Right atrium auricular region (tissue), 2 donors: Measurements from ENCODE around the gene DNTT. TPM values are rescaled to one million over a fixed set of nuclear protein-coding genes. Genes with fewer than 3 reads are reported as not detected.

Experiments used
- DNase-seq: peaks from one replicate; pipeline ENCODE4 v3.0.0-alpha.2; 2019; ENCODE audit warnings: low spot score
- H3K27ac ChIP-seq, 2 donors: fragments of 200-600 bp; sonication (generic); 1 replicate in 1 of 2; 2 replicates in 1 of 2; pipeline ENCODE4 v1.5.1; 2016 to 2019
- H3K27me3 ChIP-seq, 2 donors: fragments of 200-600 bp; sonication (generic); one replicate each; pipeline versions ENCODE4 v1.5.1 to v1.6.0; 2017 to 2019
- H3K36me3 ChIP-seq: fragments of 200-600 bp; sonication (generic); one replicate; pipeline ENCODE4 v1.5.1; 2016
- H3K4me1 ChIP-seq, 2 donors: fragments of 200-600 bp; sonication (generic); one replicate each; pipeline versions ENCODE4 v1.5.1 to v1.6.0; 2017 to 2019
- H3K4me3 ChIP-seq, 2 donors: fragments of 200-600 bp; sonication (generic); 1 replicate in 1 of 2; 2 replicates in 1 of 2; pipeline ENCODE4 v1.5.1; 2017 to 2019; ENCODE audit warnings: mild to moderate bottlenecking in 1 of 2, moderate library complexity in 1 of 2
- H3K9me3 ChIP-seq, 2 donors: fragments of 200-600 bp; sonication (generic); one replicate each; pipeline ENCODE4 v1.5.1; 2019
- CTCF ChIP-seq, 2 donors: fragments of 200-600 bp; sonication (generic); IDR thresholded peaks; one replicate each; pipeline ENCODE4 v1.5.1; 2019; ENCODE audit warnings: antibody characterized with exemption in 2 of 2
- total RNA-seq, 2 donors: library from RNA; depleted of rRNA; stranded (reverse); fragments of >200 nt; gene quantifications; one replicate each; pipeline ENCODE4 v1.1.0, GENCODE V29; 2016

The DNTT gene
- total RNA-seq, 2 donors from 2014 or later = not detected

GRCh38 chr10:96267234-96267705 lies 37.0 kb upstream of the DNTT start:
- DNase-seq = no peak
- no peak overlapping the region for H3K4me3 ChIP-seq
- no peak overlapping the region for H3K27ac ChIP-seq
- TF ChIP-seq CTCF (IDR thresholded peaks at IDR 0.05) = no peak
- H3K36me3 ChIP-seq = no peaks in the 10 kb centered on the region
- peaks cover 0 to 6% of the 10 kb centered on the region in 2 donors for H3K4me1 ChIP-seq
- H3K9me3 ChIP-seq = no peaks in the 10 kb centered on the region
- H3K27me3 ChIP-seq = no peaks in the 10 kb centered on the region

- H3K4me3 ChIP-seq = no peak overlapping the region
Observed at GRCh38 chr10:96268341-96268909, 35.8 kb upstream of the DNTT start.

GRCh38 chr10:96269438-96270300 lies 34.6 kb upstream of the DNTT start:
- H3K4me3 ChIP-seq = no peak overlapping the region
- TF ChIP-seq CTCF (IDR thresholded peaks at IDR 0.05) = no peak
- no peaks in the 10 kb centered on the region for H3K9me3 ChIP-seq
- H3K36me3 ChIP-seq = no peaks in the 10 kb centered on the region
- DNase-seq = no peak
- peaks cover 0 to 6% of the 10 kb centered on the region in 2 donors for H3K4me1 ChIP-seq
- H3K27ac ChIP-seq = no peak overlapping the region
- no peaks in the 10 kb centered on the region for H3K27me3 ChIP-seq

More at GRCh38 chr10:96268341-96268909, 35.8 kb upstream of the DNTT start:
- H3K27ac ChIP-seq = no peak overlapping the region
- peaks cover 0 to 6% of the 10 kb centered on the region in 2 donors for H3K4me1 ChIP-seq
- no peak for DNase-seq
- H3K9me3 ChIP-seq = no peaks in the 10 kb centered on the region
- H3K36me3 ChIP-seq = no peaks in the 10 kb centered on the region
- no peaks in the 10 kb centered on the region for H3K27me3 ChIP-seq
- TF ChIP-seq CTCF (IDR thresholded peaks at IDR 0.05) = no peak

- H3K4me1 ChIP-seq = peaks cover 0 to 6% of the 10 kb centered on the region in 2 donors
- no peak for DNase-seq
- no peaks in the 10 kb centered on the region for H3K9me3 ChIP-seq
- no peak overlapping the region for H3K4me3 ChIP-seq
- no peaks in the 10 kb centered on the region for H3K27me3 ChIP-seq
- TF ChIP-seq CTCF (IDR thresholded peaks at IDR 0.05) = no peak
- H3K27ac ChIP-seq = peak overlapping the region in 1 of 2 donors; percentile 40
- H3K36me3 ChIP-seq = no peaks in the 10 kb centered on the region
Observed at GRCh38 chr10:96270571-96270970, 33.7 kb upstream of the DNTT start.

GRCh38 chr10:96271016-96271815 lies 33.0 kb upstream of the DNTT start, which contains the start of gene BLNK:
Gene BLNK (minus strand): TSS chr10:96271569. CDS start chr10:96271398, 171 bp downstream.
- Histone ChIP-seq H3K27me3 (no peaks in the 10 kb centered on the region), H3K4me3 (no peak within 1 kb of the TSS), H3K36me3 (no peaks in the 10 kb centered on the region), H3K9me3 (no peaks in the 10 kb centered on the region), H3K27ac (peak within 1 kb of the TSS in 1 of 2 donors; percentile 40), H3K4me1 (peaks cover 0 to 12% of the 10 kb centered on the region in 2 donors)
- no peak for TF ChIP-seq CTCF (IDR thresholded peaks at IDR 0.05)
- peak; percentile 73 for DNase-seq
